ENCODE results near the gene MTNR1B.

DNA sequence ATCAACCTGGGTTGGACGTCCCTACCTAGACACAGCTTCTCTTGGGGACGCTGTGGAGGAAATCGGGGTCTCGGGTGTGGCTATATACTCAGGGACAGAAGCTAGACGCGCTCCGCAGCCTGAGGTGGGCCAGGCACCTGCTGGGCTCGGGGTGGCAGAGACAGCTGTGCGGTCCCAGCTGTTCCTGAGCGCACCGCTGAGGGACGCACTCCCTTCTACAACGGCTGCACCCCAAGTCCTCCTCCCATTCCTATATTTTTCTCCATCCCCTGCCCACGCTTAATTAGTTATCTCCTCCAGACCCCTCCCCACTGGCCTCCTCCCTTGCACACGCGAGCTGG, 188 bp upstream of the MTNR1B start:
- TF ChIP-seq, protein P1, sequence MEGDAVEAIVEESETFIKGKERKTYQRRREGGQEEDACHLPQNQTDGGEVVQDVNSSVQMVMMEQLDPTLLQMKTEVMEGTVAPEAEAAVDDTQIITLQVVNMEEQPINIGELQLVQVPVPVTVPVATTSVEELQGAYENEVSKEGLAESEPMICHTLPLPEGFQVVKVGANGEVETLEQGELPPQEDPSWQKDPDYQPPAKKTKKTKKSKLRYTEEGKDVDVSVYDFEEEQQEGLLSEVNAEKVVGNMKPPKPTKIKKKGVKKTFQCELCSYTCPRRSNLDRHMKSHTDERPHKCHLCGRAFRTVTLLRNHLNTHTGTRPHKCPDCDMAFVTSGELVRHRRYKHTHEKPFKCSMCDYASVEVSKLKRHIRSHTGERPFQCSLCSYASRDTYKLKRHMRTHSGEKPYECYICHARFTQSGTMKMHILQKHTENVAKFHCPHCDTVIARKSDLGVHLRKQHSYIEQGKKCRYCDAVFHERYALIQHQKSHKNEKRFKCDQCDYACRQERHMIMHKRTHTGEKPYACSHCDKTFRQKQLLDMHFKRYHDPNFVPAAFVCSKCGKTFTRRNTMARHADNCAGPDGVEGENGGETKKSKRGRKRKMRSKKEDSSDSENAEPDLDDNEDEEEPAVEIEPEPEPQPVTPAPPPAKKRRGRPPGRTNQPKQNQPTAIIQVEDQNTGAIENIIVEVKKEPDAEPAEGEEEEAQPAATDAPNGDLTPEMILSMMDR (IDR thresholded peaks at IDR 0.05) = no peak
- no peak for TF ChIP-seq POLR2A (IDR thresholded peaks at IDR 0.05)

Data from ovary (tissue), 3 donors.